Neural progenitor cell (in vitro differentiated cells): ENCODE data around the gene PSMD9. TPM values are rescaled to one million over a fixed set of nuclear protein-coding genes. Genes with fewer than 3 reads are reported as not detected.
"Not testable (repeated sequence)": the region's sequence is repeated elsewhere in the genome, so short reads cannot be mapped to it uniquely, and the experiment has no call there.

Experiments used
- DNase-seq: peaks from one replicate; pipeline ENCODE4 v3.0.0-alpha.2; 2016; ENCODE audit warnings: low spot score
- H2AFZ ChIP-seq: fragments of 200-600 bp; sonication (generic); replicated peaks from 2 replicates; pipeline ENCODE4 v1.6.1; 2016; ENCODE audit warnings: antibody characterized with exemption
- H3F3A ChIP-seq: fragments of 200-600 bp; sonication (generic); 2 replicates; pipeline ENCODE4 v1.6.1; 2016; ENCODE audit warnings: antibody characterized with exemption, low read depth
- H3K27ac ChIP-seq: fragments of 200-600 bp; sonication (generic); 2 replicates; pipeline ENCODE4 v1.5.1; 2016; ENCODE audit warnings: mild to moderate bottlenecking
- H3K27me3 ChIP-seq: fragments of 200-600 bp; sonication (generic); 2 replicates; pipeline ENCODE4 v1.6.1; 2016; ENCODE audit warnings: mild to moderate bottlenecking, moderate library complexity
- H3K36me3 ChIP-seq: fragments of 200-600 bp; sonication (generic); 2 replicates; pipeline ENCODE4 v1.5.1; 2016
- H3K4me1 ChIP-seq: fragments of 200-600 bp; sonication (generic); 2 replicates; pipeline ENCODE4 v1.6.1; 2016; ENCODE audit warnings: mixed run types
- H3K4me2 ChIP-seq: fragments of 200-600 bp; sonication (generic); 2 replicates; pipeline ENCODE4 v1.6.1; 2016
- H3K4me3 ChIP-seq: fragments of 200-600 bp; sonication (generic); 2 replicates; pipeline ENCODE4 v1.5.1; 2016
- H3K79me2 ChIP-seq: fragments of 200-600 bp; sonication (generic); 2 replicates; pipeline ENCODE4 v1.6.1; 2016; ENCODE audit warnings: low read depth
- H3K9ac ChIP-seq: fragments of 200-600 bp; sonication (generic); 2 replicates; pipeline ENCODE4 v1.6.1; 2016
- H3K9me3 ChIP-seq: fragments of 200-600 bp; sonication (generic); 2 replicates; pipeline ENCODE4 v1.5.1; 2016; ENCODE audit warnings: low read depth
- H4K20me1 ChIP-seq: fragments of 200-600 bp; sonication (generic); 2 replicates; pipeline ENCODE4 v1.6.1; 2016; ENCODE audit warnings: low read depth
- H3K27ac Mint-ChIP-seq: 3 replicates; pipeline ENCODE4 v1.8.0; 2021; ENCODE audit warnings: mixed read lengths
- H3K27me3 Mint-ChIP-seq: 2 replicates; pipeline ENCODE4 v1.8.0; 2022; ENCODE audit warnings: low read depth, mild to moderate bottlenecking, inconsistent platforms, moderate library complexity, mixed read lengths; ENCODE audit not compliant: insufficient read depth
- H3K36me3 Mint-ChIP-seq: 3 replicates; pipeline ENCODE4 v1.8.0; 2021; ENCODE audit warnings: mixed read lengths
- H3K4me1 Mint-ChIP-seq: 3 replicates; pipeline ENCODE4 v1.8.0; 2021; ENCODE audit warnings: mixed read lengths
- H3K4me3 Mint-ChIP-seq: 3 replicates; pipeline ENCODE4 v1.8.0; 2021; ENCODE audit warnings: mild to moderate bottlenecking, moderate library complexity, mixed read lengths
- H3K9me3 Mint-ChIP-seq: 3 replicates; pipeline ENCODE4 v1.8.0; 2020; ENCODE audit warnings: mixed read lengths
- EZH2 ChIP-seq: fragments of 200-600 bp; sonication (generic); IDR thresholded peaks from 2 replicates; pipeline ENCODE4 v1.6.1; 2017; ENCODE audit warnings: antibody characterized with exemption, mild to moderate bottlenecking, moderate library complexity
- EZH2phosphoT487 ChIP-seq: fragments of 200-600 bp; sonication (generic); IDR thresholded peaks from 2 replicates; pipeline ENCODE4 v1.6.1; 2017; ENCODE audit warnings: antibody characterized with exemption
- total RNA-seq: library from RNA; depleted of rRNA; stranded (reverse); fragments of >200 nt; gene quantifications from 2 replicates; pipeline ENCODE4 v1.2.3, GENCODE V29; 2015; ENCODE audit warnings: low replicate concordance
- TF ChIP-seq, protein P1 (sequence below): fragments of 200-600 bp; sonication (generic); IDR thresholded peaks from 2 replicates; pipeline ENCODE4 v1.5.1; 2017; ENCODE audit warnings: antibody characterized with exemption, mild to moderate bottlenecking

The PSMD9 gene
- total RNA-seq, 1 donor from 2014 or later: 60.9 TPM

DNA sequence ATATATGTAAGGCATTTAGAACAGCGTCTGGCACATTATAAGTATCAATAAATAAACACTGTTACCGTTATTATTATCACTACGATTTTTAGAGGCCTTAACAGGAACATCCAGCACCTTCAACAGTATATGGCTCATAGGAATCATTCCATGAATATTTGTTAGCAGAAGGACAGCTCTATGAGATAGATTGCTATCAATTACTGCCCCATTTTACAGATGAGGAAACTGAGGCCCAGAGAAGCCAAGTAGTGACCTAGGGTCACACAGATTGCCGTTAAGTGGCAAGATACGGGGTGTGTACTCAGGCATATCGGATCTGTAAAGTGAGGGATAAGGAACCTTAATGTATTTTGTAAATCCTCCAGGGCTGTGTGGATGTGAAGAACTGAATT lies 510 bp upstream of the PSMD9 start:
- Mint-ChIP-seq H3K27me3 (peaks cover 4% of the 10 kb centered on the region), H3K36me3 (no peaks in the 10 kb centered on the region), H3K9me3 (no peaks in the 10 kb centered on the region), H3K4me3 (peak overlapping the region; percentile 97), H3K4me1 (peaks cover 31% of the 10 kb centered on the region), H3K27ac (peak overlapping the region; percentile 78)
- no peak overlapping the region for H2AFZ ChIP-seq
- H3K9me3 ChIP-seq: no peaks in the 10 kb centered on the region
- H3K9ac ChIP-seq: no peak overlapping the region
- H3K4me1 ChIP-seq: peaks cover 17% of the 10 kb centered on the region
- peak overlapping the region; percentile 81 for H3K4me3 ChIP-seq
- peaks cover 31% of the 10 kb centered on the region for H3K79me2 ChIP-seq
- peaks cover 3% of the 10 kb centered on the region for H3K27me3 ChIP-seq
- H4K20me1 ChIP-seq: peaks cover 10% of the 10 kb centered on the region
- no peak overlapping the region for H3K27ac ChIP-seq
- no peaks in the 10 kb centered on the region for H3K36me3 ChIP-seq
- peak overlapping the region; percentile 96 for H3K4me2 ChIP-seq
- DNase-seq: no peak
- TF ChIP-seq EZH2phosphoT487: no peak
- TF ChIP-seq, protein P1, sequence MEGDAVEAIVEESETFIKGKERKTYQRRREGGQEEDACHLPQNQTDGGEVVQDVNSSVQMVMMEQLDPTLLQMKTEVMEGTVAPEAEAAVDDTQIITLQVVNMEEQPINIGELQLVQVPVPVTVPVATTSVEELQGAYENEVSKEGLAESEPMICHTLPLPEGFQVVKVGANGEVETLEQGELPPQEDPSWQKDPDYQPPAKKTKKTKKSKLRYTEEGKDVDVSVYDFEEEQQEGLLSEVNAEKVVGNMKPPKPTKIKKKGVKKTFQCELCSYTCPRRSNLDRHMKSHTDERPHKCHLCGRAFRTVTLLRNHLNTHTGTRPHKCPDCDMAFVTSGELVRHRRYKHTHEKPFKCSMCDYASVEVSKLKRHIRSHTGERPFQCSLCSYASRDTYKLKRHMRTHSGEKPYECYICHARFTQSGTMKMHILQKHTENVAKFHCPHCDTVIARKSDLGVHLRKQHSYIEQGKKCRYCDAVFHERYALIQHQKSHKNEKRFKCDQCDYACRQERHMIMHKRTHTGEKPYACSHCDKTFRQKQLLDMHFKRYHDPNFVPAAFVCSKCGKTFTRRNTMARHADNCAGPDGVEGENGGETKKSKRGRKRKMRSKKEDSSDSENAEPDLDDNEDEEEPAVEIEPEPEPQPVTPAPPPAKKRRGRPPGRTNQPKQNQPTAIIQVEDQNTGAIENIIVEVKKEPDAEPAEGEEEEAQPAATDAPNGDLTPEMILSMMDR: peak; percentile 46
- TF ChIP-seq EZH2: no peak
- H3F3A ChIP-seq: peaks cover 31% of the 10 kb centered on the region

DNA sequence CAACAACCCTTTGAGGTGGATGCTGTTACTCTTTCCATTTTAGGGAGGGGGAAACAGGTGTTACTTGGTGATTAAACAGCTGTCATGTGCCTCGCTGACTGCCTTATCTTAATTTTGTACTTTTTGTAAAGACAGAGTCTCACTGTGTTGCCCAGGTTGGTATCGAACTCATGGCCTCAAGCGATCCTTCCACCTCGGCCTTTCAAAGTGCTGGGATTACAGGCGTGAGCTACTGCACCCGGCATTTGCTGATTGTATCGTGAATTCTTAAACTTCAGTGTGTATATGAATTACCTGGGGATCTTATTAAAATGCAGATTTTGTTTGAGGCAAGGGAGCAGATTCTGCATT lies 659 bp downstream of the PSMD9 start:
- DNase-seq: no peak
- H3K27ac ChIP-seq: peak overlapping the region; percentile 85
- peaks cover 16% of the 10 kb centered on the region for H4K20me1 ChIP-seq
- H2AFZ ChIP-seq: peak overlapping the region; percentile 89
- H3K9ac ChIP-seq: peak overlapping the region; percentile 64
- H3F3A ChIP-seq: peaks cover 24% of the 10 kb centered on the region
- H3K4me1 ChIP-seq: peaks cover 8% of the 10 kb centered on the region
- H3K27me3 ChIP-seq: peaks cover 3% of the 10 kb centered on the region
- H3K9me3 ChIP-seq: no peaks in the 10 kb centered on the region
- Mint-ChIP-seq H3K36me3 (no peaks in the 10 kb centered on the region), H3K27ac (peak overlapping the region; percentile 68), H3K9me3 (no peaks in the 10 kb centered on the region), H3K4me1 (peaks cover 33% of the 10 kb centered on the region), H3K27me3 (peaks cover 4% of the 10 kb centered on the region), H3K4me3 (peak overlapping the region; percentile 97)
- H3K79me2 ChIP-seq: peaks cover 34% of the 10 kb centered on the region
- TF ChIP-seq, protein P1: no peak
- no peak for TF ChIP-seq EZH2phosphoT487
- TF ChIP-seq EZH2: no peak
- no peaks in the 10 kb centered on the region for H3K36me3 ChIP-seq
- peak overlapping the region; percentile 81 for H3K4me3 ChIP-seq
- peak overlapping the region; percentile 96 for H3K4me2 ChIP-seq

DNA sequence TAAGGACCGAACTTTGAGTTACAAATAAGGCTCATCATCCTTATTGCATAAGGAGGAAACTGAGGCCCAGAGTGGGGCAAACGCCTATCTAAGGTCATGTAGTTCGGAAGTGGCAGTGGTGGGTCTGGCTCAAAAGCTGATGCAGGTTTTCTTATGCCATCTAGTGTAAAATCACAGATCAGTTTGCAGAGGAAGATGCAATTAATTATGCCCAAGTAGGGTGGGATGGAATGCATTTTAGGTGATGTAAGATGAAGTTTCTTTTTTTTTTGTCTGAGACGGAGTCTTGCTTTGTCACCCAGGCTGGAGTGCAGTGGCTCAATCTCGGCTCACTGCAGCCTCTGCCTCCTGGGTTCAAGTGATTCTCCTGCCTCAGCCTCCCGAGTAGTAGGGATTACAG lies 1.1 kb downstream of the PSMD9 start:
- Histone ChIP-seq H3K4me2 (peak overlapping the region; percentile 96), H4K20me1 (peaks cover 16% of the 10 kb centered on the region), H3K4me3 (peak overlapping the region; percentile 81), H3K79me2 (peaks cover 34% of the 10 kb centered on the region), H3F3A (peaks cover 24% of the 10 kb centered on the region), H3K9ac (peak overlapping the region; percentile 64)
- not testable (repeated sequence) for H2AFZ ChIP-seq, H3K27me3 ChIP-seq, H3K36me3 Mint-ChIP-seq, H3K36me3 ChIP-seq, H3K9me3 ChIP-seq, H3K27ac ChIP-seq, H3K4me1 ChIP-seq, H3K27me3 Mint-ChIP-seq, DNase-seq, H3K9me3 Mint-ChIP-seq
- peaks cover 35% of the 10 kb centered on the region for H3K4me1 Mint-ChIP-seq
- peak overlapping the region; percentile 97 for H3K4me3 Mint-ChIP-seq
- H3K27ac Mint-ChIP-seq: peak overlapping the region; percentile 68

DNA sequence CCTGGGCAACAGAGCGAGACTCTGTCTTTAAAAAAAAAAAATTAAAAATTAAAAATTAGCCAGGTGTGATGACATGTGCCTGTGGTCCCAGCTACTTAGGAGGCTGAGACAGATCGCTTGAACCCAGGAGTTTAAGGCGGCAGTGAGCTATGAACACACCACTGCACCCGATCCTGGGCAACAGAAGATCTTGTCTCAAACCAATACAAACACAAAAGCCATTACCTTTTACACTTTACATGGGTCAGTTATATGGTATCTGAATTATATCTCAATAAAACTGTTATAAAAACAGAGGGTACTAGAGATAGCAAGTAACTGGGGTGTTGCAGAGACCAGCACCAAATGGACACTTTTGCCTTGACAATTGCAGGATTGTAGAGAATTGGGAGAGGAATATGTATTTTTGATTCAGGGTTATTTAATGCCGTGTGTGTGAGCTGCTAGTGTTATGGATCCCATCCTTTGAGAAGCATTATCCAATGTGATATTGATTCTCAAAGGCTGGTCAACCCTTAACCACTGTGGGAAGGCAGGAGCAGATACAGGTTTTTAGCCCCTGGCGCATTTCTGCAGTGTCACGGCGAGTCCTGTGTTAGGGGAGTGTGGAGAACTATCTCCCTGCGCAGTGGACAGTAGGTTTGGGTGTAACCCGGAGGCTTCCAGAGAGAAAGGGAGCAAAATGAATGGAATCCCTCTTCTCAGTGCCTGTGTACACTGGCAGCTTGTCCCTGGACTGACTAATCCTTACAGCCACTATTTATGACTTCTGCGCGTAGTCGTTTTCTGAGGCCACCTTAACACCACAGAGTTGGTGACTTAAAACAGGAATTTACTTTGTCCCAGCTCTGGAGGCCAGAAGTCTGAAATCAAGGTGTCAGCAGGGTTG lies 4.3 kb downstream of the PSMD9 start:
- Mint-ChIP-seq H3K4me3 (no peak overlapping the region), H3K27ac (no peak overlapping the region), H3K9me3 (no peaks in the 10 kb centered on the region), H3K36me3 (peaks cover 9% of the 10 kb centered on the region), H3K27me3 (peaks cover 2% of the 10 kb centered on the region), H3K4me1 (peaks cover 31% of the 10 kb centered on the region)
- no peak overlapping the region for H2AFZ ChIP-seq
- peaks cover 16% of the 10 kb centered on the region for H4K20me1 ChIP-seq
- H3K4me2 ChIP-seq: no peak overlapping the region
- no peak overlapping the region for H3K9ac ChIP-seq
- H3K4me3 ChIP-seq: no peak overlapping the region
- TF ChIP-seq, protein P1: no peak
- TF ChIP-seq EZH2phosphoT487 (no peak), EZH2 (no peak)
- no peaks in the 10 kb centered on the region for H3K9me3 ChIP-seq
- DNase-seq: no peak
- peaks cover 34% of the 10 kb centered on the region for H3K79me2 ChIP-seq
- H3K36me3 ChIP-seq: no peaks in the 10 kb centered on the region
- H3K4me1 ChIP-seq: peaks cover 8% of the 10 kb centered on the region
- no peaks in the 10 kb centered on the region for H3K27me3 ChIP-seq
- no peak overlapping the region for H3K27ac ChIP-seq
- peaks cover 16% of the 10 kb centered on the region for H3F3A ChIP-seq
